ENCODE results near the gene CHEK2.

The CHEK2 gene

GRCh38 chr22:28783786-28784671, 42.4 kb upstream of the CHEK2 start:
- Histone ChIP-seq H3K9ac (ENCODE audit: low read depth, low read length) (no peak overlapping the region), H3K4me3 (ENCODE audit: low read depth in 1 of 2, low read length in 2 of 2) (no peak overlapping the region), H3K27ac (ENCODE audit: low read length) (no peak overlapping the region), H3K9me3 (ENCODE audit: insufficient read depth, low read length, severe bottlenecking) (no peaks in the 10 kb centered on the region), H3K79me2 (ENCODE audit: insufficient read depth, low read length) (peaks cover 91% of the 10 kb centered on the region), H3K27me3 (ENCODE audit: insufficient read depth, low read length, poor library complexity) (no peaks in the 10 kb centered on the region), H3K36me3 (ENCODE audit: insufficient read depth, low read length) (peaks cover 91% of the 10 kb centered on the region), H3K4me2 (ENCODE audit: insufficient read depth, low read length) (no peak overlapping the region), H4K20me1 (ENCODE audit: insufficient read depth, low read length) (peaks cover 23% of the 10 kb centered on the region; the same call in 1 of the 2 replicates), H2AFZ (ENCODE audit: low read depth, low read length) (no peak overlapping the region), H3K4me1 (ENCODE audit: insufficient read depth, low read length) (peaks cover 7% of the 10 kb centered on the region; the same call in 1 of the 2 replicates)
- no peak for DNase-seq
- TF ChIP-seq EZH2 (IDR thresholded peaks at IDR 0.05; ENCODE audit: borderline replicate concordance, low read depth, low read length, severe bottlenecking) (no peak), CTCF (IDR thresholded peaks at IDR 0.05; ENCODE audit: borderline replicate concordance, extremely low read depth, low read length, poor library complexity, severe bottlenecking) (no peak)
- ATAC-seq (ENCODE audit: insufficient read depth, low read depth) = no peak

- peaks cover 27% of the 10 kb centered on the region for H3K4me1 ChIP-seq (ENCODE audit: insufficient read depth, low read length)
- no peak for ATAC-seq (ENCODE audit: insufficient read depth, low read depth)
- TF ChIP-seq EZH2 (IDR thresholded peaks at IDR 0.05; ENCODE audit: borderline replicate concordance, low read depth, low read length, severe bottlenecking) = no peak
- TF ChIP-seq CTCF (IDR thresholded peaks at IDR 0.05; ENCODE audit: borderline replicate concordance, extremely low read depth, low read length, poor library complexity, severe bottlenecking) = no peak
- H4K20me1 ChIP-seq (ENCODE audit: insufficient read depth, low read length) = peaks cover 39% of the 10 kb centered on the region; the same call in 1 of the 2 replicates
- no peaks in the 10 kb centered on the region for H3K27me3 ChIP-seq (ENCODE audit: insufficient read depth, low read length, poor library complexity)
- H3K4me2 ChIP-seq (ENCODE audit: insufficient read depth, low read length) = no peak overlapping the region
- H3K9ac ChIP-seq (ENCODE audit: low read depth, low read length) = no peak overlapping the region
- no peak overlapping the region for H3K27ac ChIP-seq (ENCODE audit: low read length)
- no peak for DNase-seq
- no peak overlapping the region for H2AFZ ChIP-seq (ENCODE audit: low read depth, low read length)
- H3K79me2 ChIP-seq (ENCODE audit: insufficient read depth, low read length) = peaks cover 92% of the 10 kb centered on the region
- H3K36me3 ChIP-seq (ENCODE audit: insufficient read depth, low read length) = peaks cover 88% of the 10 kb centered on the region
- no peak overlapping the region for H3K4me3 ChIP-seq (ENCODE audit: low read depth in 1 of 2, low read length in 2 of 2)
- no peaks in the 10 kb centered on the region for H3K9me3 ChIP-seq (ENCODE audit: insufficient read depth, low read length, severe bottlenecking)
Measured at GRCh38 chr22:28780296-28780695, 38.7 kb upstream of the CHEK2 start.

GRCh38 chr22:28779833-28780232, 38.2 kb upstream of the CHEK2 start:
- Histone ChIP-seq H3K36me3 (ENCODE audit: insufficient read depth, low read length) (peaks cover 88% of the 10 kb centered on the region), H4K20me1 (ENCODE audit: insufficient read depth, low read length) (peaks cover 39% of the 10 kb centered on the region; the same call in 1 of the 2 replicates), H3K4me1 (ENCODE audit: insufficient read depth, low read length) (peaks cover 32% of the 10 kb centered on the region), H3K4me2 (ENCODE audit: insufficient read depth, low read length) (no peak overlapping the region), H2AFZ (ENCODE audit: low read depth, low read length) (no peak overlapping the region), H3K4me3 (ENCODE audit: low read depth in 1 of 2, low read length in 2 of 2) (no peak overlapping the region), H3K79me2 (ENCODE audit: insufficient read depth, low read length) (peaks cover 93% of the 10 kb centered on the region), H3K9ac (ENCODE audit: low read depth, low read length) (no peak overlapping the region), H3K27me3 (ENCODE audit: insufficient read depth, low read length, poor library complexity) (no peaks in the 10 kb centered on the region), H3K9me3 (ENCODE audit: insufficient read depth, low read length, severe bottlenecking) (no peaks in the 10 kb centered on the region), H3K27ac (ENCODE audit: low read length) (no peak overlapping the region)
- DNase-seq = no peak
- TF ChIP-seq EZH2 (IDR thresholded peaks at IDR 0.05; ENCODE audit: borderline replicate concordance, low read depth, low read length, severe bottlenecking) (no peak), CTCF (IDR thresholded peaks at IDR 0.05; ENCODE audit: borderline replicate concordance, extremely low read depth, low read length, poor library complexity, severe bottlenecking) (no peak)
- no peak for ATAC-seq (ENCODE audit: insufficient read depth, low read depth)

Data from DND-41 (cell line).